HEK293 (cell line): ENCODE results near the gene SLC35C1.

Experiments
- CTCF ChIA-PET: fragments of 350-600 bp; formaldehyde crosslinking; extraction: SDS; loops from one replicate; lab custom pipeline; 2021; ENCODE audit warnings: antibody characterized with exemption; lab: Yijun Ruan, JAX
- POLR2A ChIA-PET: fragments of 300-600 bp; formaldehyde crosslinking; extraction: SDS; loops from one replicate; lab custom pipeline; 2020; ENCODE audit warnings: antibody characterized with exemption, inconsistent platforms; lab: Yijun Ruan, JAX
- H3K27ac ChIP-seq: fragments of 200-500 bp; sonication (Bioruptor generic); 2 replicates; pipeline ENCODE4 v1.5.1; 2014; ENCODE audit warnings: low read depth, low read length, control low read depth, inconsistent platforms; ENCODE audit errors: extremely low read depth
- H3K36me3 ChIP-seq, 2 experiments: fragments of 200-500 bp in 1 of 2; sonication (Bioruptor generic) in 1 of 2; 1 replicate in 1 of 2; 2 replicates in 1 of 2; pipeline ENCODE4 v1.5.1; 2014 to 2017; ENCODE audit warnings: inconsistent platforms in 2 of 2, low read length in 2 of 2; ENCODE audit not compliant: control insufficient read depth in 2 of 2, insufficient read depth in 1 of 2
- H3K4me1 ChIP-seq: fragments of 200-500 bp; sonication (Bioruptor generic); 2 replicates; pipeline ENCODE4 v1.5.1; 2014; ENCODE audit warnings: mild to moderate bottlenecking, low read length, inconsistent platforms; ENCODE audit not compliant: control insufficient read depth, insufficient read depth
- H3K4me3 ChIP-seq: 2 replicates; pipeline ENCODE4 v1.5.1; 2011; ENCODE audit warnings: low read depth, mild to moderate bottlenecking, control low read depth, low read length, moderate library complexity
- H3K9me3 ChIP-seq: fragments of 200-500 bp; sonication (Bioruptor generic); 2 replicates; pipeline ENCODE4 v1.5.1; 2014; ENCODE audit warnings: low read depth, low read length, inconsistent platforms; ENCODE audit not compliant: control insufficient read depth, insufficient read depth
- GFI1B ChIP-seq: fragments of 450-650 bp; formaldehyde crosslinking; IDR thresholded peaks from 2 replicates; pipeline ENCODE4 v1.5.1; 2016; ENCODE audit warnings: missing biosample characterization, missing genetic modification characterization
- GLI4 ChIP-seq: fragments of 450-650 bp; formaldehyde crosslinking; IDR thresholded peaks from 2 replicates; pipeline ENCODE4 v1.5.1; 2016; ENCODE audit warnings: missing biosample characterization, missing genetic modification characterization
- GLIS1 ChIP-seq: fragments of 450-650 bp; formaldehyde crosslinking; IDR thresholded peaks from 2 replicates; pipeline ENCODE4 v1.5.1; 2016; ENCODE audit warnings: missing biosample characterization, missing genetic modification characterization
- HOXA7 ChIP-seq: sonication (generic); formaldehyde crosslinking; IDR thresholded peaks from 2 replicates; pipeline ENCODE4 v1.8.1; 2022; ENCODE audit warnings: missing genetic modification reagents, borderline replicate concordance
- KLF8 ChIP-seq: fragments of 450-650 bp; formaldehyde crosslinking; IDR thresholded peaks from 2 replicates; pipeline ENCODE4 v1.5.1; 2016; ENCODE audit warnings: missing biosample characterization, missing genetic modification characterization
- REST ChIP-seq: fragments of 450-650 bp; formaldehyde crosslinking; IDR thresholded peaks from 2 replicates; pipeline ENCODE4 v1.5.1; 2016; ENCODE audit warnings: missing biosample characterization, missing genetic modification characterization
- SCRT1 ChIP-seq: fragments of 450-650 bp; formaldehyde crosslinking; IDR thresholded peaks from 2 replicates; pipeline ENCODE4 v1.5.1; 2016; ENCODE audit warnings: missing biosample characterization, missing genetic modification characterization, borderline replicate concordance
- SCRT2 ChIP-seq: fragments of 450-650 bp; formaldehyde crosslinking; IDR thresholded peaks from 2 replicates; pipeline ENCODE4 v1.5.1; 2016; ENCODE audit warnings: missing biosample characterization, missing genetic modification characterization
- SP7 ChIP-seq: fragments of 450-650 bp; formaldehyde crosslinking; IDR thresholded peaks from 2 replicates; pipeline ENCODE4 v1.5.1; 2016; ENCODE audit warnings: missing biosample characterization, missing genetic modification characterization
- ZBTB7A ChIP-seq: fragments of 450-650 bp; formaldehyde crosslinking; IDR thresholded peaks from 2 replicates; pipeline ENCODE4 v1.5.1; 2016; ENCODE audit warnings: low read depth, missing biosample characterization, missing genetic modification characterization
- ZBTB8A ChIP-seq: fragments of 450-650 bp; formaldehyde crosslinking; IDR thresholded peaks from 2 replicates; pipeline ENCODE4 v1.5.1; 2016; ENCODE audit warnings: missing biosample characterization, missing genetic modification characterization
- ZFHX2 ChIP-seq: fragments of 450-650 bp; formaldehyde crosslinking; conservative IDR thresholded peaks from 2 replicates; pipeline ENCODE4 v1.5.1; 2016; ENCODE audit warnings: missing biosample characterization, missing genetic modification characterization
- ZIC2 ChIP-seq: fragments of 450-650 bp; formaldehyde crosslinking; IDR thresholded peaks from 2 replicates; pipeline ENCODE4 v1.5.1; 2016; ENCODE audit warnings: missing biosample characterization, missing genetic modification characterization
- ZNF121 ChIP-seq: fragments of 450-650 bp; formaldehyde crosslinking; IDR thresholded peaks from 2 replicates; pipeline ENCODE4 v1.5.1; 2016; ENCODE audit warnings: missing biosample characterization, missing genetic modification characterization
- ZNF202 ChIP-seq: fragments of 450-650 bp; formaldehyde crosslinking; IDR thresholded peaks from 2 replicates; pipeline ENCODE4 v1.5.1; 2016; ENCODE audit warnings: missing biosample characterization, missing genetic modification characterization, borderline replicate concordance
- ZNF311 ChIP-seq: fragments of 450-650 bp; formaldehyde crosslinking; IDR thresholded peaks from 2 replicates; pipeline ENCODE4 v1.5.1; 2017; ENCODE audit warnings: missing biosample characterization, missing genetic modification characterization, borderline replicate concordance
- ZNF335 ChIP-seq: fragments of 450-650 bp; formaldehyde crosslinking; conservative IDR thresholded peaks from 2 replicates; pipeline ENCODE4 v1.5.1; 2016; ENCODE audit warnings: missing biosample characterization, missing genetic modification characterization
- ZNF501 ChIP-seq: fragments of 450-650 bp; formaldehyde crosslinking; IDR thresholded peaks from 2 replicates; pipeline ENCODE4 v1.5.1; 2016; ENCODE audit warnings: missing biosample characterization, missing genetic modification characterization
- ZNF600 ChIP-seq: fragments of 450-650 bp; formaldehyde crosslinking; IDR thresholded peaks from 2 replicates; pipeline ENCODE4 v1.5.1; 2016; ENCODE audit warnings: missing biosample characterization, missing genetic modification characterization
- ZNF629 ChIP-seq: fragments of 450-650 bp; formaldehyde crosslinking; IDR thresholded peaks from 2 replicates; pipeline ENCODE4 v1.5.1; 2017; ENCODE audit warnings: missing biosample characterization, missing genetic modification characterization
- ZNF654 ChIP-seq: fragments of 450-650 bp; formaldehyde crosslinking; IDR thresholded peaks from 2 replicates; pipeline ENCODE4 v1.5.1; 2016; ENCODE audit warnings: low read depth, missing biosample characterization, missing genetic modification characterization
- ZNF660 ChIP-seq: fragments of 450-650 bp; IDR thresholded peaks from 2 replicates; pipeline ENCODE4 v1.5.1; 2018; ENCODE audit warnings: missing biosample characterization, mild to moderate bottlenecking, missing genetic modification characterization
- ZNF677 ChIP-seq: fragments of 450-650 bp; IDR thresholded peaks from 2 replicates; pipeline ENCODE4 v1.5.0; 2018; ENCODE audit warnings: missing biosample characterization, mild to moderate bottlenecking, missing genetic modification characterization, moderate library complexity
- ZNF692 ChIP-seq: fragments of 450-650 bp; formaldehyde crosslinking; IDR thresholded peaks from 2 replicates; pipeline ENCODE4 v1.5.1; 2016; ENCODE audit warnings: missing biosample characterization, missing genetic modification characterization
- ZNF785 ChIP-seq: fragments of 450-650 bp; formaldehyde crosslinking; IDR thresholded peaks from 2 replicates; pipeline ENCODE4 v1.5.1; 2016; ENCODE audit warnings: missing biosample characterization, missing genetic modification characterization
- ZXDB ChIP-seq: fragments of 450-650 bp; formaldehyde crosslinking; IDR thresholded peaks from 2 replicates; pipeline ENCODE4 v1.5.1; 2016; ENCODE audit warnings: missing biosample characterization, missing genetic modification characterization
- TF ChIP-seq, protein P1 (sequence below): fragments of 450-650 bp; formaldehyde crosslinking; IDR thresholded peaks from 2 replicates; pipeline ENCODE4 v1.5.1; 2016; ENCODE audit warnings: missing biosample characterization, missing genetic modification characterization
- TF ChIP-seq, protein P2 (sequence below): fragments of 450-650 bp; formaldehyde crosslinking; IDR thresholded peaks from 2 replicates; pipeline ENCODE4 v1.5.1; 2017; ENCODE audit warnings: missing biosample characterization, missing genetic modification characterization

Gene SLC35C1

GRCh38 chr11:45771193-45771565 is 33.8 kb upstream of the SLC35C1 start (continued):
- no peak for TF ChIP-seq GFI1B (tag by site-specific recombination)
- no peak for TF ChIP-seq GLI4 (tag by site-specific recombination)
- peak; percentile 85 for TF ChIP-seq ZNF692 (tag by site-specific recombination)
- peak; percentile 100 for TF ChIP-seq ZNF785 (tag by site-specific recombination)
- peak; percentile 31; the same call in 1 of the 2 replicates for TF ChIP-seq ZNF121 (tag by site-specific recombination)
- TF ChIP-seq ZNF501, result no peak
- no peak for TF ChIP-seq GLIS1 (tag by site-specific recombination)
- TF ChIP-seq, protein P1, sequence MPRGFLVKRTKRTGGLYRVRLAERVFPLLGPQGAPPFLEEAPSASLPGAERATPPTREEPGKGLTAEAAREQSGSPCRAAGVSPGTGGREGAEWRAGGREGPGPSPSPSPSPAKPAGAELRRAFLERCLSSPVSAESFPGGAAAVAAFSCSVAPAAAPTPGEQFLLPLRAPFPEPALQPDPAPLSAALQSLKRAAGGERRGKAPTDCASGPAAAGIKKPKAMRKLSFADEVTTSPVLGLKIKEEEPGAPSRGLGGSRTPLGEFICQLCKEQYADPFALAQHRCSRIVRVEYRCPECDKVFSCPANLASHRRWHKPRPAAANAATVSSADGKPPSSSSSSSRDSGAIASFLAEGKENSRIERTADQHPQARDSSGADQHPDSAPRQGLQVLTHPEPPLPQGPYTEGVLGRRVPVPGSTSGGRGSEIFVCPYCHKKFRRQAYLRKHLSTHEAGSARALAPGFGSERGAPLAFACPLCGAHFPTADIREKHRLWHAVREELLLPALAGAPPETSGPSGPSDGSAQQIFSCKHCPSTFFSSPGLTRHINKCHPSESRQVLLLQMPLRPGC (tag by site-specific recombination), result no peak
- no peak for TF ChIP-seq ZNF660 (tag by site-specific recombination)
- TF ChIP-seq ZNF654 (tag by site-specific recombination), result peak; percentile 30; the same call in 1 of the 2 replicates
- TF ChIP-seq KLF8 (tag by site-specific recombination), result no peak
- no peak for TF ChIP-seq ZFHX2 (tag by site-specific recombination)
- no peak for TF ChIP-seq ZIC2 (tag by site-specific recombination)
- TF ChIP-seq, protein P2, sequence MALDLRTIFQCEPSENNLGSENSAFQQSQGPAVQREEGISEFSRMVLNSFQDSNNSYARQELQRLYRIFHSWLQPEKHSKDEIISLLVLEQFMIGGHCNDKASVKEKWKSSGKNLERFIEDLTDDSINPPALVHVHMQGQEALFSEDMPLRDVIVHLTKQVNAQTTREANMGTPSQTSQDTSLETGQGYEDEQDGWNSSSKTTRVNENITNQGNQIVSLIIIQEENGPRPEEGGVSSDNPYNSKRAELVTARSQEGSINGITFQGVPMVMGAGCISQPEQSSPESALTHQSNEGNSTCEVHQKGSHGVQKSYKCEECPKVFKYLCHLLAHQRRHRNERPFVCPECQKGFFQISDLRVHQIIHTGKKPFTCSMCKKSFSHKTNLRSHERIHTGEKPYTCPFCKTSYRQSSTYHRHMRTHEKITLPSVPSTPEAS (tag by site-specific recombination), result peak; percentile 91
- TF ChIP-seq HOXA7 (CRISPR knock-in tag), result no peak

- Histone ChIP-seq H3K27ac (no peak overlapping the region), H3K36me3 (no peaks in the 10 kb centered on the region), H3K4me3 (peak overlapping the region; percentile 39), H3K4me1 (no peaks in the 10 kb centered on the region), H3K9me3 (no peaks in the 10 kb centered on the region)
- ChIA-PET POLR2A (interaction anchor here (0.6 kb wide), 1 partner anchor 350 kb away, joined by 3 read pairs; no protein-coding TSS in a partner anchor), CTCF (interaction anchor here (0.5 to 5.1 kb wide), 100 partner anchors 9 to 1447 kb away, joined by 3 to 97 read pairs (median 4); no protein-coding TSS in a partner anchor)
- TF ChIP-seq ZNF677 (tag by site-specific recombination), result no peak
- TF ChIP-seq SCRT2 (tag by site-specific recombination), result peak; percentile 67; the same call in 1 of the 2 replicates
- 0 out of 2 replicates have a peak, but pooled peaks have one; percentile 14 for TF ChIP-seq ZXDB (tag by site-specific recombination)
- no peak for TF ChIP-seq GLI4 (tag by site-specific recombination)
- TF ChIP-seq ZBTB8A, result 0 out of 2 replicates have a peak, but pooled peaks have one; percentile 37
- TF ChIP-seq ZNF335, result peak; percentile 63
- TF ChIP-seq SCRT1 (tag by site-specific recombination), result 0 out of 2 replicates have a peak, but pooled peaks have one; percentile 42
- 0 out of 2 replicates have a peak, but pooled peaks have one; percentile 10 for TF ChIP-seq ZNF600 (tag by site-specific recombination)
- no peak for TF ChIP-seq ZNF311 (tag by site-specific recombination)
- TF ChIP-seq SP7 (tag by site-specific recombination), result 0 out of 2 replicates have a peak, but pooled peaks have one; percentile 17
- TF ChIP-seq REST (tag by site-specific recombination), result 0 out of 2 replicates have a peak, but pooled peaks have one; percentile 14
- no peak for TF ChIP-seq ZNF202 (tag by site-specific recombination)
- peak; percentile 20; the same call in 1 of the 2 replicates for TF ChIP-seq ZNF629
- TF ChIP-seq ZBTB7A (tag by site-specific recombination), result 0 out of 2 replicates have a peak, but pooled peaks have one; percentile 5
Observed at GRCh38 chr11:45771566-45772448, 33.1 kb upstream of the SLC35C1 start.
